WERI-Rb-1 (cell line): Measurements from ENCODE around the gene LCN1.

Source experiments
- DNase-seq: peaks from one replicate; pipeline ENCODE4 v3.0.0-alpha.2; 2020
- H3K27ac ChIP-seq: fragments of 250-450 bp; sonication (Bioruptor Pico); 2 replicates; pipeline ENCODE4 v1.5.1; 2020; ENCODE audit warnings: mild to moderate bottlenecking, moderate library complexity
- H3K27me3 ChIP-seq: fragments of 250-450 bp; sonication (Bioruptor Pico); 2 replicates; pipeline ENCODE4 v1.5.1; 2021; ENCODE audit warnings: mild to moderate bottlenecking, low read depth, moderate library complexity; ENCODE audit not compliant: insufficient read depth, severe bottlenecking
- H3K36me3 ChIP-seq: fragments of 250-450 bp; sonication (Bioruptor Pico); 2 replicates; pipeline ENCODE4 v1.5.1; 2020; ENCODE audit warnings: mild to moderate bottlenecking, moderate library complexity
- H3K4me3 ChIP-seq: 2 replicates; pipeline ENCODE4 v1.5.1; 2011; ENCODE audit warnings: low read depth, mild to moderate bottlenecking, control low read depth, low read length
- H3K9me3 ChIP-seq: fragments of 250-450 bp; sonication (Bioruptor Pico); 2 replicates; pipeline ENCODE4 v1.5.1; 2021; ENCODE audit warnings: mild to moderate bottlenecking, moderate library complexity; ENCODE audit not compliant: severe bottlenecking
- TF ChIP-seq, protein P1 (sequence below): IDR thresholded peaks from 2 replicates; pipeline ENCODE4 v1.5.1; 2011; ENCODE audit warnings: low read depth, mild to moderate bottlenecking, control low read depth, inconsistent platforms, low read length

The LCN1 gene

DNA sequence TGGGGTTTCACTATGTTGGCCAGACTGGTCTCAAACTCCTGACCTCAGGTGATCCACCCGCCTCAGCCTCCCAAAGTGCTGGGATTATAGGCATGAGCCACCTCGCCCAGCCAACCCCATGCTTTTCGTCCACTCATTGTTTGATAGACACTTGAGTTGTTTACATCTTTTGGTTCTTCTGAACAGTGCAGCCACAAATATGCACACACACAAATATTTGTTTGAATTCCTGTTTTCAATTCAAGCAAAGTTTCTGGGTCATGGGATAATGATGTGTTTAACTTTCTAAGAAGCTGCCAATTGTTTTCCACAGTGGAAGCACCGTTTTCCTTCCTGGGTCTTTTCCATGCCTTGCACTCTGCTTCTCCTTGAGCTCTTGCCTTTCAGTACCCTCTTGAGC, 33.5 kb downstream of the LCN1 start:
- no peaks in the 10 kb centered on the region for H3K9me3 ChIP-seq
- TF ChIP-seq, protein P1, sequence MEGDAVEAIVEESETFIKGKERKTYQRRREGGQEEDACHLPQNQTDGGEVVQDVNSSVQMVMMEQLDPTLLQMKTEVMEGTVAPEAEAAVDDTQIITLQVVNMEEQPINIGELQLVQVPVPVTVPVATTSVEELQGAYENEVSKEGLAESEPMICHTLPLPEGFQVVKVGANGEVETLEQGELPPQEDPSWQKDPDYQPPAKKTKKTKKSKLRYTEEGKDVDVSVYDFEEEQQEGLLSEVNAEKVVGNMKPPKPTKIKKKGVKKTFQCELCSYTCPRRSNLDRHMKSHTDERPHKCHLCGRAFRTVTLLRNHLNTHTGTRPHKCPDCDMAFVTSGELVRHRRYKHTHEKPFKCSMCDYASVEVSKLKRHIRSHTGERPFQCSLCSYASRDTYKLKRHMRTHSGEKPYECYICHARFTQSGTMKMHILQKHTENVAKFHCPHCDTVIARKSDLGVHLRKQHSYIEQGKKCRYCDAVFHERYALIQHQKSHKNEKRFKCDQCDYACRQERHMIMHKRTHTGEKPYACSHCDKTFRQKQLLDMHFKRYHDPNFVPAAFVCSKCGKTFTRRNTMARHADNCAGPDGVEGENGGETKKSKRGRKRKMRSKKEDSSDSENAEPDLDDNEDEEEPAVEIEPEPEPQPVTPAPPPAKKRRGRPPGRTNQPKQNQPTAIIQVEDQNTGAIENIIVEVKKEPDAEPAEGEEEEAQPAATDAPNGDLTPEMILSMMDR, result no peak
- H3K27me3 ChIP-seq, result no peaks in the 10 kb centered on the region
- no peak overlapping the region for H3K4me3 ChIP-seq
- H3K36me3 ChIP-seq, result no peaks in the 10 kb centered on the region
- no peak overlapping the region for H3K27ac ChIP-seq
- DNase-seq, result no peak

DNA sequence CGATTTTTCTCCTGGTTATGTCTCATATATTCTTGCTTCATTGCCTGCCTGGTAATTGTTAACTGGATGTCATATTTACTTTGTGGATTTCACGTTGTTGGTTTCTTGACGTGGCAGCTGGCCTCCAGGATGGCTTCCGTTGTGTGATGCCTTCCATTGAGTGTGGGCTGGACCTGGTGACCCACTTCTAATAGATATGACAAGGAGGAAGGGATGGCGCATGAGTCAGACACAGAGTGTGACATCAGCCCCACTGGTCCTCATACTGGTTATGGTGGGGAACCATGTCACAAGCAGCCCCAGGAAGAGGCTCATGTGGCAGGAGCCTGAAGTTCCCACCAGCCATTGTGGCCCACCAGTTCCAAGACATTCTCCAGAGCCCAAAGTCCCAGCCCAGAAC, 34.0 kb downstream of the LCN1 start:
- TF ChIP-seq, protein P1, result no peak
- no peaks in the 10 kb centered on the region for H3K9me3 ChIP-seq
- DNase-seq, result no peak

DNA sequence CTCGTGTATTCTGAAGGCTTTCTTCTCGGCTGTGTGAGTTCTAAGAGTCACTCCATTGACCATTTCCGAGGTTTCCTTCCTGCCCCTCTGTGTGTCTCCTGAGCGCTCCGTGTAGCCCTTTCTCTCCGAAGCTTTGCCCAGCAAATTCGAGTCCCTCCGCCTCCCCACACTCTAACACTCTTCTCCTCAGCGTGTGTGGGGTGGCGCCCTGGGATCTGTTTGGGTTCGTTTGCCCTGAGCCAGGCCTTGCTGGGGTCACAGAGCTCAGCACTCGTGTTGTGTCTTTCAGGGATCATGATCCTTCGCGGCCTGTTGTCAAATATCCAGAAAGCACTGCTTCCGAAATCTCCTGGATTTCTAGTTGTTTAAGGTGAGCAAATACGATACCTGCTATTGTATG, 34.7 kb downstream of the LCN1 start:
- Histone ChIP-seq H3K27ac (no peak overlapping the region), H3K4me3 (no peak overlapping the region), H3K36me3 (no peaks in the 10 kb centered on the region), H3K27me3 (no peaks in the 10 kb centered on the region), H3K9me3 (no peaks in the 10 kb centered on the region)
- no peak for DNase-seq
- TF ChIP-seq, protein P1, result no peak

More for the DNA sequence above, 34.0 kb downstream of the LCN1 start:
- Histone ChIP-seq H3K27ac (no peak overlapping the region), H3K27me3 (no peaks in the 10 kb centered on the region), H3K4me3 (no peak overlapping the region), H3K36me3 (no peaks in the 10 kb centered on the region)

DNA sequence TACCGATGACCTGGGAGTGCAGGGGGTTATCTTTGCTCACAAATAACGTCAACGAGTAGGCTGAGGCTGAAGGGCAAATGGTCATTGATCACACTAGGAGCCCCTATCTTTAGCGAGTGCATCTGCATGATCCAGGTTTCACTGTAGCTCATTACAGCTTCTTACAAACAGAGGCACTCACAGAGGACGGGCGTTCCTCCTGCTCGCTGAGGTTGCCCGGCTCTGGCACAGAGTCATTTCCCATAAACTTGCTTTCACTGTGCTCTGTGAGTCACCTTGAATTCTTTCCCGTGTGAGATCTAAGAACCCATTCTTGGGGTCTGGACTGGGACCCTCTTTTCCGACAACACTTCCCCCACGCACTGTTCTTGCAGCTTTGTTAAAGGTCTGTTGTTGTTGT, 38.4 kb downstream of the LCN1 start:
- no peak for DNase-seq
- Histone ChIP-seq H3K4me3 (no peak overlapping the region), H3K9me3 (no peaks in the 10 kb centered on the region), H3K36me3 (no peaks in the 10 kb centered on the region), H3K27ac (no peak overlapping the region), H3K27me3 (no peaks in the 10 kb centered on the region)
- TF ChIP-seq, protein P1, result no peak

DNA sequence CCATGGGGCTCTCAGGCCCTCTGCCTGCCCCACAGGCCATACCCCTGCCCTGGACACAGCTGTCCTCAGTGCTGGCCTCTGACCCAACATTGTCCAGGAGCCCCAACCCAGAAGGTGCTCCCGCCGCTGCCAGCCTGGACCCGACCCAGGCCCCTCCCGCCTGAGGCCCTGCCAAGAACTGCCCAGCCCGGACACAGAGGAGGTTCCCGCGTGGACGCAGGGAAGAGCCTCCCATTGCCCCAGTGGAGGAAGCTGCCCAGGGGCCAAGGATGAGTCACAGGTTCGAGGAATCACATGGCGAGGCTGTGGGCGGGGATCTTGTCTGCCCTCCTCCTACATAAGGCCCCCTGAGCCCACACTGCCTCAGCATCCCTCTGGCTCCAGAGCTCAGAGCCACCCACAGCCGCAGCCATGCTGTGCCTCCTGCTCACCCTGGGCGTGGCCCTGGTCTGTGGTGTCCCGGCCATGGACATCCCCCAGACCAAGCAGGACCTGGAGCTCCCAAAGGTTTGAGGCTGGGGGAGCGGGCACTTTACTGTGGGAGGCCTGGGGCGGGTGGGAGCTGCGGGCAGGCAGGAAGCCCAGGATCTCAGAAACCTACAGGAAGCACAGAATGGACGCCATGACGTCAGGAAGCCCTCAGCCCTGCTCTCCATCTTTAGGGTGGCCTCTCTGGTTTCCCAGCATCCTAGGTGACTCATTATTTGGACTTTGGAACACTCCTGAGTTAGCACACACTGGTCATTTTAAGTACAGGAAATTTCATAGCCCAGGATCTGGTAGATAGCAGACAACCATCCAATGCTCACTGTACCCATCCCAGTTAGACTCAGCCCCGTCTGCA, 40.4 kb downstream of the LCN1 start, which contains the start of gene PAEP:
TSS of gene PAEP (plus strand) at position 366 of the 844 bp plus-strand sequence.
- Histone ChIP-seq H3K4me3 (no peak within 1 kb of the TSS), H3K9me3 (no peaks in the 10 kb centered on the region), H3K27me3 (no peaks in the 10 kb centered on the region), H3K36me3 (no peaks in the 10 kb centered on the region), H3K27ac (no peak within 1 kb of the TSS)
- TF ChIP-seq, protein P1, result no peak
- no peak for DNase-seq
